Prostate gland (tissue), 2 donors: Measurements from ENCODE around the gene DMRT1.

ENCODE experiments used
- CTCF ChIP-seq, 4 experiments: fragments of 200-600 bp in 2 of 4; fragments of 450-650 bp in 2 of 4; sonication (generic) in 2 of 4; IDR thresholded peaks; 1 replicate in 3 of 4; 2 replicates in 1 of 4; pipeline ENCODE4 v1.5.1; 2016 to 2019; ENCODE audit warnings: antibody characterized with exemption in 4 of 4, mild to moderate bottlenecking in 2 of 4, moderate library complexity in 2 of 4
- POLR2AphosphoS5 ChIP-seq: sonication (generic); formaldehyde crosslinking; IDR thresholded peaks from one replicate; pipeline ENCODE4 v1.6.1; 2017; ENCODE audit warnings: antibody characterized with exemption

DNA sequence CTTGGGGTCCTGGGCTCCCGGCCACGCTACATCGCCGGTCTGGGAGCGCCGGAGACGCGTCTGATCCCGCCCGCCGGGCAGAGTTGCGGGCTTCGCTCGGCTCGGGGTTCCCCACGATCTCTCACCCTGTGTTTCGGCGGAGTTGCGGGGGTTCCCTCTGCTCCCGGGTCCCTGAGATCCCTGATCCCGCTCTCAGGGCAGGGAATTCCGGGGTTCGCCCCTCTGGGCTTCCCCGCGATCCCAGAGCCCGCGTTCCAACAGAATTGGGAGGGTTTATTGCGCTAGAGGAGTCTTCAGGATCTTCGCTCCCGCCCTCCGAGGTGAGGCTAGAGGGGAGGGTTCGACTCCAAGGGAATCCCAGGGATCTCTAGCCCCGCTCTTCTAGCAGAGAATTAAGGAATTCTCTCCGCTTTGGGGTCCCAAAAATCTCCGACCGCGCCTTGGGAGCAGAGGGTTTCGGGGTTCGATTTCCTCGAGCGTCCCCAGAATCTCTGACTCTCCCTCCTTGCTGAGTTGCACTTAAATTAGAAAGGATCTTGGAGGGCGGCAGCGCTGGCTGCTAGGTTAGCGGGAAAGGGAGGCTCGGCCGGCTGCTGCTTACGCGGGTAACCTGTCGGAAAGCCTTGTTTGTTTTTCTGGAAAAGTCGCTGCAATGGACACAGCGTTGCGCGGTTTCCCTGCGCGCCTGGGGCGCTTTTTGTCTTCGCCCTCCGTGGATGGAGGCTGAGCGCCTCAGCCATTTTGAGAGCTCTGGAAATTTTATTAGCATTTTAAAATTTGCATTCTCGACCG is 1.3 kb downstream of the DMRT1 start:
- TF ChIP-seq CTCF (IDR thresholded peaks at IDR 0.05) (no peak), POLR2AphosphoS5 (no peak)
